Testis (tissue), 3 donors: Measurements from ENCODE around the gene PRRG3. TPM values are rescaled to one million over a fixed set of nuclear protein-coding genes. Genes with fewer than 3 reads are reported as not detected.

Experiments
- DNase-seq: peaks from one replicate; pipeline ENCODE4 v3.0.0-alpha.2; 2019
- H3K27ac ChIP-seq, 2 donors: fragments of 200-600 bp; sonication (generic); one replicate each; pipeline ENCODE4 v1.5.1; 2019
- H3K27me3 ChIP-seq: fragments of 200-600 bp; sonication (generic); one replicate; pipeline ENCODE4 v1.5.1; 2019
- H3K36me3 ChIP-seq: fragments of 200-600 bp; sonication (generic); one replicate; pipeline ENCODE4 v1.5.1; 2017; ENCODE audit warnings: low read depth; ENCODE audit errors: missing control alignments
- H3K4me1 ChIP-seq: fragments of 200-600 bp; sonication (generic); one replicate; pipeline ENCODE4 v1.5.1; 2019
- H3K4me3 ChIP-seq, 2 donors: fragments of 200-600 bp; sonication (generic); one replicate each; pipeline ENCODE4 v1.5.1; 2017 to 2019
- H3K9me3 ChIP-seq: fragments of 200-600 bp; sonication (generic); one replicate; pipeline ENCODE4 v1.5.1; 2017
- CTCF ChIP-seq, 3 experiments: fragments of 450-650 bp in 2 of 3; fragments of 200-600 bp in 1 of 3; sonication (generic) in 1 of 3; IDR thresholded peaks; one replicate each; pipeline ENCODE4 v1.5.1; 2016 to 2019; ENCODE audit warnings: antibody characterized with exemption in 3 of 3, mild to moderate bottlenecking in 2 of 3, moderate library complexity in 1 of 3
- POLR2A ChIP-seq: fragments of 450-650 bp; IDR thresholded peaks from one replicate; pipeline ENCODE4 v1.6.1; 2017; ENCODE audit warnings: antibody characterized with exemption, mild to moderate bottlenecking, moderate library complexity
- WGBS, 2 donors: methylation state at CpG; one replicate each; pipeline ENCODE4 v1.1.5; 2018; 5-methylcytosine and 5-hydroxymethylcytosine counted together
- intact Hi-C: fragments of 100-400 bp; cut with DNase I; formaldehyde crosslinking; loops from one replicate; pipeline ENCODE4 v1.15.1; 2023; ENCODE audit warnings: low total_unique reads
- polyA plus RNA-seq: library from polyadenylated mRNA; stranded (reverse); fragments of 350-450 nt; fragmentation: Illumina TruSeq; extraction: RNeasy Lipid Tissue Mini Kit (QIAGEN cat#74804); gene quantifications from one replicate; pipeline ENCODE4 v1.2.3, GENCODE V29; 2014; ENCODE audit warnings: low read depth, low replicate concordance; ENCODE audit not compliant: insufficient read depth
- total RNA-seq, 2 donors: library from RNA; depleted of rRNA; stranded (reverse); fragments of >200 nt; gene quantifications; one replicate each; pipeline ENCODE4 v1.2.3, GENCODE V29; 2016

PRRG3 gene
- total and polyA plus RNA-seq, 3 donors from 2014 or later, result 0.94 to 2.2 (median 1.7) TPM

GRCh38 chrX:151680805-151681204 lies 14.5 kb upstream of the PRRG3 start:
- Histone ChIP-seq H3K27me3 (no peaks in the 10 kb centered on the region), H3K36me3 (no peaks in the 10 kb centered on the region), H3K27ac (no peak overlapping the region), H3K4me1 (no peaks in the 10 kb centered on the region), H3K9me3 (no peaks in the 10 kb centered on the region), H3K4me3 (no peak overlapping the region)
- DNase-seq, result peak; percentile 65
- 33 to 54% methylated on average over 1 to 4 of the region's 4 CpGs for WGBS, 2 donors
- intact Hi-C loops, result no loop called here
- TF ChIP-seq POLR2A, result no peak
- peak; percentile 36 to 67 (median 46) for TF ChIP-seq CTCF (IDR thresholded peaks at IDR 0.05)

- Histone ChIP-seq H3K4me1 (no peaks in the 10 kb centered on the region), H3K9me3 (no peaks in the 10 kb centered on the region), H3K27me3 (no peaks in the 10 kb centered on the region), H3K4me3 (no peak overlapping the region), H3K36me3 (no peaks in the 10 kb centered on the region), H3K27ac (no peak overlapping the region)
- no peak for DNase-seq
- TF ChIP-seq POLR2A, result no peak
- intact Hi-C loops, result no loop called here
These were observed 7.6 kb upstream of the PRRG3 start for GRCh38 chrX:151687635-151688034.

GRCh38 chrX:151688695-151689094 lies 6.6 kb upstream of the PRRG3 start:
- intact Hi-C loops, result no loop called here
- TF ChIP-seq POLR2A, result no peak
- no peak for TF ChIP-seq CTCF (IDR thresholded peaks at IDR 0.05)
- H3K36me3 ChIP-seq, result no peaks in the 10 kb centered on the region
- H3K4me1 ChIP-seq, result no peaks in the 10 kb centered on the region
- no peaks in the 10 kb centered on the region for H3K27me3 ChIP-seq
- DNase-seq, result no peak
- H3K9me3 ChIP-seq, result no peaks in the 10 kb centered on the region
- H3K4me3 ChIP-seq, result no peak overlapping the region
- no peak overlapping the region for H3K27ac ChIP-seq

- no peak overlapping the region for H3K27ac ChIP-seq
- TF ChIP-seq POLR2A, result no peak
- TF ChIP-seq CTCF (IDR thresholded peaks at IDR 0.05), result no peak
- no peaks in the 10 kb centered on the region for H3K27me3 ChIP-seq
- H3K4me1 ChIP-seq, result no peaks in the 10 kb centered on the region
- intact Hi-C loops, result no loop called here
- no peak for DNase-seq
- no peak overlapping the region for H3K4me3 ChIP-seq
- H3K9me3 ChIP-seq, result no peaks in the 10 kb centered on the region
- no peaks in the 10 kb centered on the region for H3K36me3 ChIP-seq
- WGBS, 2 donors, result 71 to 92% methylated on average over 3 to 6 of the region's 6 CpGs
These were observed 2.4 kb upstream of the PRRG3 start for GRCh38 chrX:151692825-151693224.

- WGBS, 2 donors, result 56% methylated on average over 10 of the region's 12 CpGs; no CpG with 5 or more reads in 1 of the 2 donors
- DNase-seq, result no peak
- Histone ChIP-seq H3K4me1 (no peaks in the 10 kb centered on the region), H3K27ac (no peak overlapping the region), H3K36me3 (no peaks in the 10 kb centered on the region), H3K9me3 (no peaks in the 10 kb centered on the region), H3K4me3 (no peak overlapping the region), H3K27me3 (no peaks in the 10 kb centered on the region)
- TF ChIP-seq POLR2A (no peak), CTCF (IDR thresholded peaks at IDR 0.05) (no peak)
- intact Hi-C loops, result no loop called here
These were observed 1.1 kb upstream of the PRRG3 start for GRCh38 chrX:151694121-151694520.
